Ascending aorta (tissue), 2 donors: ENCODE results near the gene SIAH1. TPM values are rescaled to one million over a fixed set of nuclear protein-coding genes. Genes with fewer than 3 reads are reported as not detected.

ENCODE experiments used
- DNase-seq, 2 donors: peaks; one replicate each; pipeline ENCODE4 v3.0.0-alpha.2; 2019; ENCODE audit warnings: low spot score in 2 of 2
- H3K27ac ChIP-seq, 2 donors: fragments of 200-600 bp; sonication (generic); one replicate each; pipeline ENCODE4 v1.5.1; 2016 to 2017; ENCODE audit warnings: mild to moderate bottlenecking in 1 of 2
- H3K27me3 ChIP-seq: fragments of 200-600 bp; sonication (generic); one replicate; pipeline ENCODE4 v1.5.1; 2017
- H3K36me3 ChIP-seq, 2 donors: fragments of 200-600 bp; sonication (generic); one replicate each; pipeline ENCODE4 v1.5.1; 2016
- H3K4me1 ChIP-seq, 2 donors: fragments of 200-600 bp; sonication (generic); one replicate each; pipeline ENCODE4 v1.5.1; 2016 to 2017; ENCODE audit warnings: mild to moderate bottlenecking in 1 of 2
- H3K4me3 ChIP-seq, 2 donors: fragments of 200-600 bp; sonication (generic); one replicate each; pipeline ENCODE4 v1.5.1; 2016 to 2017; ENCODE audit warnings: mild to moderate bottlenecking in 1 of 2
- H3K9me3 ChIP-seq, 2 donors: fragments of 200-600 bp; sonication (generic); one replicate each; pipeline ENCODE4 v1.5.1; 2016
- CTCF ChIP-seq, 3 experiments: fragments of 200-600 bp in 2 of 3; fragments of 450-650 bp in 1 of 3; sonication (generic) in 2 of 3; IDR thresholded peaks; one replicate each; pipeline ENCODE4 v1.5.1; 2016 to 2019; ENCODE audit warnings: antibody characterized with exemption in 3 of 3, mild to moderate bottlenecking in 1 of 3, moderate library complexity in 1 of 3
- intact Hi-C: fragments of 100-400 bp; cut with DNase I; formaldehyde crosslinking; loops from one replicate; pipeline ENCODE4 v1.15.1; 2023
- total RNA-seq: library from RNA; depleted of rRNA; stranded (reverse); fragments of >200 nt; gene quantifications from one replicate; pipeline ENCODE4 v1.1.0, GENCODE V29; 2016

Gene SIAH1
- total RNA-seq, 1 donor from 2014 or later, result 11.3 TPM

- Histone ChIP-seq H3K4me1 (peaks cover 0 to 4% of the 10 kb centered on the region in 2 donors), H3K36me3 (peaks cover 9 to 52% of the 10 kb centered on the region in 2 donors), H3K9me3 (peaks cover 19 to 44% of the 10 kb centered on the region in 2 donors), H3K4me3 (no peak overlapping the region), H3K27ac (no peak overlapping the region), H3K27me3 (no peaks in the 10 kb centered on the region)
- DNase-seq, result no peak
- TF ChIP-seq CTCF (IDR thresholded peaks at IDR 0.05), result no peak
- intact Hi-C loops, result no loop called here
Observed at GRCh38 chr16:48310908-48311641, 74.1 kb downstream of the SIAH1 start.

Other genes starting within 250 kb of the SIAH1 start
- gene ABCC12, start 229.4 kb downstream of the SIAH1 start, total RNA-seq, result not detected
- 70.0 TPM for gene LONP2, start 141.1 kb downstream of the SIAH1 start, total RNA-seq
- gene ABCC11, start 137.9 kb downstream of the SIAH1 start, total RNA-seq, result not detected
- 11.0 TPM for gene N4BP1, start 224.8 kb upstream of the SIAH1 start, total RNA-seq